Nephron (organoid): ENCODE data around the gene IFNK.

Source experiments
- H3K27ac Mint-ChIP-seq, 3 experiments: 2 replicates each; pipeline ENCODE4 v1.8.0; 2020; ENCODE audit warnings: mixed read lengths in 3 of 3, mild to moderate bottlenecking in 2 of 3, moderate library complexity in 1 of 3
- H3K27me3 Mint-ChIP-seq: 2 replicates; pipeline ENCODE4 v1.8.0; 2021; ENCODE audit warnings: low read depth, mild to moderate bottlenecking, moderate library complexity, mixed read lengths
- H3K36me3 Mint-ChIP-seq: 2 replicates; pipeline ENCODE4 v1.8.0; 2020; ENCODE audit warnings: low read depth, mixed read lengths
- H3K4me1 Mint-ChIP-seq: 2 replicates; pipeline ENCODE4 v1.8.0; 2020; ENCODE audit warnings: mixed read lengths
- H3K4me3 Mint-ChIP-seq, 3 experiments: 2 replicates each; pipeline ENCODE4 v1.8.0; 2020; ENCODE audit warnings: mild to moderate bottlenecking in 3 of 3, mixed read lengths in 3 of 3, moderate library complexity in 2 of 3
- H3K9me3 Mint-ChIP-seq: 2 replicates; pipeline ENCODE4 v1.8.0; 2020; ENCODE audit warnings: mixed read lengths
- TF ChIP-seq, protein P1 (sequence below), 3 experiments: fragments of 200-600 bp; sonication (generic); IDR thresholded peaks; one replicate each; pipeline ENCODE4 v1.5.0; 2021; ENCODE audit warnings: antibody characterized with exemption in 3 of 3; ENCODE audit not compliant: unreplicated experiment in 3 of 3

Gene IFNK, protein sequence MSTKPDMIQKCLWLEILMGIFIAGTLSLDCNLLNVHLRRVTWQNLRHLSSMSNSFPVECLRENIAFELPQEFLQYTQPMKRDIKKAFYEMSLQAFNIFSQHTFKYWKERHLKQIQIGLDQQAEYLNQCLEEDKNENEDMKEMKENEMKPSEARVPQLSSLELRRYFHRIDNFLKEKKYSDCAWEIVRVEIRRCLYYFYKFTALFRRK

GRCh38 chr9:27524236-27524635 lies at the start of gene IFNK:
IFNK (plus strand) TSS chr9:27524290; CDS start chr9:27524337, 47 bp downstream.
- peaks cover 23% of the 10 kb centered on the region for H3K4me1 Mint-ChIP-seq
- H3K36me3 Mint-ChIP-seq = peaks cover 23% of the 10 kb centered on the region
- H3K9me3 Mint-ChIP-seq = no peaks in the 10 kb centered on the region
- H3K4me3 Mint-ChIP-seq = no peak within 1 kb of the TSS
- TF ChIP-seq, protein P1, sequence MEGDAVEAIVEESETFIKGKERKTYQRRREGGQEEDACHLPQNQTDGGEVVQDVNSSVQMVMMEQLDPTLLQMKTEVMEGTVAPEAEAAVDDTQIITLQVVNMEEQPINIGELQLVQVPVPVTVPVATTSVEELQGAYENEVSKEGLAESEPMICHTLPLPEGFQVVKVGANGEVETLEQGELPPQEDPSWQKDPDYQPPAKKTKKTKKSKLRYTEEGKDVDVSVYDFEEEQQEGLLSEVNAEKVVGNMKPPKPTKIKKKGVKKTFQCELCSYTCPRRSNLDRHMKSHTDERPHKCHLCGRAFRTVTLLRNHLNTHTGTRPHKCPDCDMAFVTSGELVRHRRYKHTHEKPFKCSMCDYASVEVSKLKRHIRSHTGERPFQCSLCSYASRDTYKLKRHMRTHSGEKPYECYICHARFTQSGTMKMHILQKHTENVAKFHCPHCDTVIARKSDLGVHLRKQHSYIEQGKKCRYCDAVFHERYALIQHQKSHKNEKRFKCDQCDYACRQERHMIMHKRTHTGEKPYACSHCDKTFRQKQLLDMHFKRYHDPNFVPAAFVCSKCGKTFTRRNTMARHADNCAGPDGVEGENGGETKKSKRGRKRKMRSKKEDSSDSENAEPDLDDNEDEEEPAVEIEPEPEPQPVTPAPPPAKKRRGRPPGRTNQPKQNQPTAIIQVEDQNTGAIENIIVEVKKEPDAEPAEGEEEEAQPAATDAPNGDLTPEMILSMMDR (IDR thresholded peaks at IDR 0.05; ENCODE audit: unreplicated experiment in 3 of 3) = no peak
- H3K27me3 Mint-ChIP-seq = peaks cover 6% of the 10 kb centered on the region
- H3K27ac Mint-ChIP-seq = no peak within 1 kb of the TSS

- Mint-ChIP-seq H3K4me3 (no peak overlapping the region), H3K4me1 (peaks cover 41% of the 10 kb centered on the region), H3K36me3 (peaks cover 27% of the 10 kb centered on the region), H3K9me3 (peaks cover 11% of the 10 kb centered on the region), H3K27me3 (no peaks in the 10 kb centered on the region), H3K27ac (no peak overlapping the region)
- TF ChIP-seq, protein P1 (IDR thresholded peaks at IDR 0.05; ENCODE audit: unreplicated experiment in 3 of 3) = no peak
Observed at GRCh38 chr9:27474305-27474704, 49.8 kb upstream of the IFNK start.

- no peaks in the 10 kb centered on the region for H3K27me3 Mint-ChIP-seq
- H3K4me1 Mint-ChIP-seq = peaks cover 38% of the 10 kb centered on the region
- TF ChIP-seq, protein P1 (IDR thresholded peaks at IDR 0.05; ENCODE audit: unreplicated experiment in 3 of 3) = no peak
Observed at GRCh38 chr9:27475057-27475595, 49.0 kb upstream of the IFNK start.

DNA sequence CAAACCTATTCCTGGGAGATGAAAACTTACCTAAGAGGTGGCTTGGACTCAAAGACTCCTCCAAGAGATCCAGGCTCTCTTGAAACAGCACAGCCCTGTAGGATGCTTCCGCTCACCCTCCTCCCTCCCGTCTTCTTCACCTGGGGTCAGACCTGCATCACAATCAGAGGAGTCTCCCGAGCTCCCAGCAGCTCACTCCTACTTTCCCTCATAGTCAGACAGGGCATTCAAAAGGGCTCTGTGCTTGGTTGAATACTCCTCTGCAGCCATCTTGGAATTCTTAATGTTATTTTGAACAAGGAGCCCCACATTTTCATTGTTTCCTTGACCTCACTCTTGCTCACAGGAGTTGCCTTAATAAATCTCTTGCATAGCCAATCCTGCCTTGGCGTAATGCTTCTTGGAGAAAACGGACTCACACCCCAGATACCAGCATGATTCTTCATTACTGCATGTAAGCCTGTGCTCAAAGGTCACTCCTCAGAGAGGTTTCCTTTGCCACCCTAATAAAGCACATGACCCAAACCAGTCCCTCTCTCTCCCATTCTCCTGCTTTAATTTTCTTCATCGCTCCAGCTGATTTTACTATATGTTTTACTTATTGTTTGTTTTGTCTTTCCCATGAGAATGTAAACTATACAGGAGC lies 47.1 kb upstream of the IFNK start:
- peaks cover 20% of the 10 kb centered on the region for H3K4me1 Mint-ChIP-seq
- peaks cover 39% of the 10 kb centered on the region for H3K36me3 Mint-ChIP-seq
- no peaks in the 10 kb centered on the region for H3K27me3 Mint-ChIP-seq
- H3K9me3 Mint-ChIP-seq = peaks cover 11% of the 10 kb centered on the region
- no peak overlapping the region for H3K4me3 Mint-ChIP-seq
- TF ChIP-seq, protein P1 (IDR thresholded peaks at IDR 0.05; ENCODE audit: unreplicated experiment in 3 of 3) = no peak
- peak overlapping the region in 2 of 3 experiments; percentile 23 to 37 for H3K27ac Mint-ChIP-seq

More at GRCh38 chr9:27475057-27475595, 49.0 kb upstream of the IFNK start:
- peaks cover 29% of the 10 kb centered on the region for H3K36me3 Mint-ChIP-seq
- peaks cover 11% of the 10 kb centered on the region for H3K9me3 Mint-ChIP-seq
- H3K4me3 Mint-ChIP-seq = no peak overlapping the region
- no peak overlapping the region for H3K27ac Mint-ChIP-seq

- peaks cover 6% of the 10 kb centered on the region for H3K4me1 Mint-ChIP-seq
- TF ChIP-seq, protein P1 (IDR thresholded peaks at IDR 0.05; ENCODE audit: unreplicated experiment in 3 of 3) = no peak
- H3K4me3 Mint-ChIP-seq = no peak overlapping the region
- peaks cover 45% of the 10 kb centered on the region for H3K36me3 Mint-ChIP-seq
- H3K27me3 Mint-ChIP-seq = no peaks in the 10 kb centered on the region
- H3K27ac Mint-ChIP-seq = no peak overlapping the region
- peaks cover 11% of the 10 kb centered on the region for H3K9me3 Mint-ChIP-seq
Observed at GRCh38 chr9:27478322-27478721, 45.8 kb upstream of the IFNK start.
